HG03103 (cell line): ENCODE measurements around the gene ZNF564.
"Not testable (repeated sequence)": the region's sequence is repeated elsewhere in the genome, so short reads cannot be mapped to it uniquely, and the experiment has no call there.

ENCODE experiments used
- ATAC-seq: cut with Tn5 transposase; IDR thresholded peaks from one replicate; pipeline ENCODE4 v1.9.1; 2021; ENCODE audit warnings: low read depth; ENCODE audit not compliant: unreplicated experiment

ZNF564 gene

DNA sequence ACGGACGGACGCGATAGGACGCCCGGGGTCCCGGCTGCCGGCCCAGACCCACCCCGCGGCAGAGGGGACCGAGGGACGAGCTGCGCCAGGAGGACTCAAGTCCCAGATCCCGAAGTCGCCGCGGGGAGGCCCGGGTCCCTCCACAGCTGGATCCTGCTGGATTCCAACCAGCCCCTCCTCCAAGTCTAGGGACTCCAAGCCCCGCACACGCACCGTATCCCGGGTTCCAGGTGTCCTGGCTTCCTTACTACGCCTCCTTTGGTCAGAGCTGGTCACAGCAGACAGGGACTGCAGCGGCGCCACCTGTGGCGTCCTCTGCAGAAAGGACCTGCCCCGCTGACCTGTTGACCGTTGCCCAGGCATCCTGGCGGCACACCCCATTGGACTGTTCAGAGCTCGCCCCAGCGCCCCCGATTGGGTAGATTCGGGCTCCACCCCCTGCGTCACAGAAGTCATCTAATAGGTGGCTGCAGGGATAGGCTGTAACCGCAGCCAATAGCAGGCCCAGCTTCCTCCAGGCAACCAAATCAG lies 37.7 kb downstream of the ZNF564 start:
- no peak for ATAC-seq

DNA sequence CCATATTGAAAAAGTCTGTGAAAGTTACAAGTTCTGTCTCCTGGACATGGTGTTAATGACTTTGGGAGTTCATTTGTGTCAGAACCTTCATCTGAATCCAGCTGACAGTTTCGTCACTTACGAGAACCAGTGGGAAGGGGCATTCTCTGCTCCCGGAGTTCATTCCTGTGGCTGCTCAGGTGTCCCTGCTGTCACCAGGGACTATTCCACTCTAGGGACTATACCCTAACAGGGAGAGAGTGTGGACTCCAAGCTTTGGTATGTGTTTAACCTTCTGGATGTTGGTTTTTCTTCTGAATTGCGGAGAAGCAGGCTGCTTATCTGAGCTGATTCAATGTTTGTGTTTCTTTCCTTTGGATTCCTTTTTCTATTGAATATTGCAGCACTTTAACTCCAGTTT lies 54.2 kb downstream of the ZNF564 start:
- no peak for ATAC-seq

GRCh38 chr19:12496480-12496879 lies 54.8 kb downstream of the ZNF564 start:
- no peak for ATAC-seq

- peak; percentile 78 for ATAC-seq
Measured at GRCh38 chr19:12495002-12495802, 56.1 kb downstream of the ZNF564 start.

DNA sequence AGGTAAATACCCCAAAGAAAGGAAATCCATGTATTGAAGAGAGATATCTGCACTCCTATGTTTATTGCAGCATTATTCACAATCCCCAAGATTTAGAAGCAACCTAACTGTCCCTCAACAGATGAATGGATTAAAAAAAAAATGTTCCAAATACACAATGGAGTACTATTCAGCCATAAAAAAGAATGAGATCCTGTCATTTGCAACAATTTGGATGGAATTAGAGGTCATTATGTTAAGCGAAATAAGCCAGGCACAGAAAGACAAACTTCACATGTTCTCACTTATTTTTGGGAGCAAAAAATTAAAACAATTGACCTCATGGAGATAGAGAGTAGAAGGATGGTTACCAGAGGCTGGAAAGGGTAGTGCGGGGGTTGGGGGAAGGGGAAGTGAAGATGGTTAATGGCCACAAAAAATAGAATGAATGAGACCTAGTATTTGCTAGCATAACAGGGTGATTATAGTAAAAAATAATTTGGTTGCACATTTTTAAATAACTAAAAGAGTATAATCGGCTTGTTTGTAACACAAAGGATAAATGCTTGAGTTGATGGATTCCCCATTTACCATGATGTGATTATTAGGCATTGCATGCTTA lies 56.9 kb downstream of the ZNF564 start:
- ATAC-seq, result no peak

DNA sequence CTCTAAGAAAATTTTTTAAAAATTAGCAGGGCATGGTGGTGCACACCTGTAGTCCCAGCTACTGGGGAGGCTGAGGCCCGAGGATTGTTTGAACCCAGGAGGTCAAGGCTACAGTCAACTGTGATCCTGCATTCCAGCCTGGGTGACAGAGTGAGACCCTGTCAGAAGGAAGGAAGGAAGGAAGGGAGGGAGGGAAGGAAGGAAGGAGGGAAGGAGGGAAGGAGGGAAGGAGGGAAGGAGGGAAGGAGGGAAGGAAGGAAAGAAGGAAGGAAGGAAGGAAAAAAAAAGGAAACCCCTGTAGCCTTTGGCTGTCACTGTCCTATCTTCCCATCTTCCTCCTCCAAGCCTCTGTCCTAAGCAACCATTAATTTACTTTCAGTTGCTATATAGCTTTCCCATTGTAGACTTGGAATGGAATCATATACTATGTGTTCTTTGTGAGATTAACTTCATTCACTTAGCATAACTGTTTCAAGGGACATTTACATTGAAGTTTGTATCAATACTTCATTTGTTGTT lies 65.0 kb downstream of the ZNF564 start:
- not testable (repeated sequence) for ATAC-seq

DNA sequence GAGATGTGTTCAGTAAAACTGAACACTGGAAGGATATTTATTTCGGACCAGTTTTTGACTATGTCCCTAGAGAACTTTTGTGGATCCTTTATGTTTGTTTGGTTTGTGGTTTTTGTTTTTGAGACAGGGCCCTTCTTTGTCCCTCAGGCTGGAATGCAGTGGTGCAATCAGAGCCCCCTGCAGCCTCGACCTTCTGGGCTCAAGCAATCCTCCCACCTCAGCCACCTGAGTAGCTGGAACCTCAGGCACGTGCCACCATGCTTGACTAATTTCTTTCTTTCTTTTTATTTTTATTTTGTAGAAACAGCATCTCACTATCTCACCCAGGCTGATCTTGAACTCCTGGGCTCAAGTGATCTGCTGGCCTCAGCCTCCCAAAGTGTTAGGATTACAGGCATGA lies 65.7 kb downstream of the ZNF564 start:
- ATAC-seq, result no peak

GRCh38 chr19:12485052-12485416 lies 66.2 kb downstream of the ZNF564 start:
- no peak for ATAC-seq

DNA sequence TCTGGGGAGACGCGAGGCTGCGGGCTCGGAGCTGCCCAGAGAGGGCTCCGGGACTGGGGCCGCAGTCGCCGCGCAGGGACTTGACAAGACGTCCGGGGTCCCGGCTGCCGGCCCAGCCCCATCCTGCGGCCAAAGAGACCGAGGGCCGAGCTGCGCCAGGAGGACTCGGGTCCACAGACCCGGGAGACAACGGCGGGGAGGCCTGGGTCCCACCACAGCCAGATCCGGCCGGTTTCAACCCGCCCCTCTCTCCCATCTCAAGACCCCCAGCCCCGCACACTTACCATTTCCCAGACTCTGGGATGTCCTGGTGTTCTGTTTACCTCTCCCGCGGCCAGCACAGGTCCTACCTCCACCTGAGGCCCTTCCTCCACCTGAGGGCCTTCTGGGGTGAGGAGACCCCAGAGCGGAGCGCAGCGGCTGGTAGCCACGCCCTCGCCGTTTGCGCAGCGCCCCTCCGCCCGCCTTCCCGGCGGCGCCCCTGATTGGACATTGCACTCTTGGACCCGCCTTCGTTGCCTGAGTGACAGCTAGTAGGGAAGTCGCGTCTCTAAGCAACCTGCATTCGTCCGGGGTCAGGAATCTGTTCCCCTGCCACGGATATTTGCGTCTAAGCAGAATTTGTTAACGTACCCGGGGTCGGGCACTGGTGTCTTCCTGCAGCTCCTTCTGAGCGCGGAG lies 66.8 kb downstream of the ZNF564 start, which contains the start of gene ZNF709:
TSS of gene ZNF709 (minus strand) at position 446 of the 681 bp plus-strand sequence. CDS start at position 287, 159 bp downstream.
- ATAC-seq, result peak; percentile 94

DNA sequence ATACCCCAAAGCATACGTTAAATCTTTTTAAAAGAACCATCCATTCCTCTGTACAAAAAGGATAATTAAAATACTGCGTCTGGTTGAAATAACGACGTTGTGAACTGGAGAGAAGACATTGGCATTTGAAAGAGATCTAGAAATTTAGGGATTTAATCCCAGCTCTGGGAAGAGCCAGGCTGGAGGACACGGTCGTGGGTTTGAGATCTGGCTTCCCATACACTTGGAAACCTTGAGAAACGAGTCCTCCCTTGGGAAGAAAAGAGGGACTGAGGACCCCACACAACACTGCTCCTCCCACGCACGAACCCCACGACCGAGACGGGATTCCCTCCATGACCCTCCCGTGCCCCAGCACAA lies 67.3 kb downstream of the ZNF564 start:
- ATAC-seq, result peak; percentile 28

DNA sequence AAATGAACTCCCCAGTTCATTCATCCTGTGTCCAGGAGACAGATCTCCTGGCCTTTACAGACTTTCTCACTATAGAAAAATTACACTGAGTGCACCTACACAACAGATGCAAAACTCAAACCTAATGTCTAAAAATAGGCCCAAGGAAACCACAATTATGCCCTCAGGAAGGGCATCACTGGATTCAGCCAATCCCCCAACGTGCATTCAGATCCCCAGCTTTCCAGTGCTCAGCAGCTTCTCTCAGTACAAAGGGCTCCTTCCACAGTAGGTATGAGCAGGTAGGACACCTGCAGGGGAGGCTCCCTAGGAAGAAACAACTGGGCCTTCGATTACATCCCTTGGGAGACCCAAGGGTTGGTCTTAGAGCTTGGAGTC lies 68.8 kb downstream of the ZNF564 start:
- ATAC-seq, result no peak

- no peak for ATAC-seq
Measured at GRCh38 chr19:12481781-12482508, 69.3 kb downstream of the ZNF564 start.

DNA sequence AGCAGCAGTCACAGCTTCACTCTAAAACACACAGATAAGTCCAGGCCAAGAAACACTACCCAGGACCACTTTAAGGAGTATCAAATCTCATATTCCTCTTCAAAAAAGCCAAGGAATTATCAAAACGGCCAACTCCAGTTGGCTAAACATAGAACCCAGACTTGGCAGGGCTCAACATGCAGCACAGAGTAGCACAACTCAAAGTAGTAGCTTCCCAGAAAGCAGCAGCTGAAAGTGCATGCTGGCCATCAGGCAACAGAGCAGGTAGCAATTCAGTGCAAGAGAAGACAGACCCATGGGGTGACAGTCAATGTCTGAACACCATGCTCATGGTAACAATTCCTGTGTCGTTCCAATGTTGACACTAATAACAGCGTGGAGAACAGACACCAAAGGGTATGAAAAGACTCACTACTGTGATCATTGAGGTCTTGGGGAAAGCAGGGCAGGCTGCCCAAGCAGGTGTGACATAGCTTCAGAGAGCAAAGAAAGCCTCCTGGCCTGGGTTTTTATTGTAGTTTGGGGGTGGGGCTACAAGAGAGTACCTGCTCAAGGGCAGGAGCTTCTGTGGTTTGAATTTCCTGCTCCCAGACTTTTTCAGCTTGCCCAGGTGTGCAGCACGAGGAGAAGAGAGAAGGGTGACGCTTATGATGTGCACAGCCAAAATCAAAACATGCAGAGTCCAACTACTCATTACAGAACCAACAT lies 72.9 kb downstream of the ZNF564 start:
- ATAC-seq, result no peak
